ENCODE data around the gene RHEB. TPM values are rescaled to one million over a fixed set of nuclear protein-coding genes. Genes with fewer than 3 reads are reported as not detected.

Gene RHEB
- total RNA-seq, 1 donor from 2014 or later = 81.0 TPM

- peaks cover 32% of the 10 kb centered on the region for H3K4me1 Mint-ChIP-seq (ENCODE audit: unreplicated experiment)
- no peak for DNase-seq (ENCODE audit: extremely low spot score, unreplicated experiment)
- no peak overlapping the region for H3K27ac Mint-ChIP-seq
- no peaks in the 10 kb centered on the region for H3K27me3 Mint-ChIP-seq
- no peak overlapping the region for H3K4me3 Mint-ChIP-seq
- TF ChIP-seq CTCF (conservative IDR thresholded peaks at IDR 0.05) = no peak
- peaks cover 41% of the 10 kb centered on the region for H3K36me3 Mint-ChIP-seq
- H3K9me3 Mint-ChIP-seq = peaks cover 22% of the 10 kb centered on the region
Observed at GRCh38 chr7:151511946-151512345, 7.7 kb downstream of the RHEB start.

GRCh38 chr7:151511270-151511669 is 8.4 kb downstream of the RHEB start:
- Mint-ChIP-seq H3K27me3 (no peaks in the 10 kb centered on the region), H3K36me3 (peaks cover 41% of the 10 kb centered on the region), H3K4me3 (no peak overlapping the region), H3K27ac (peak overlapping the region; percentile 14), H3K9me3 (peaks cover 22% of the 10 kb centered on the region), H3K4me1 (ENCODE audit: unreplicated experiment) (peaks cover 32% of the 10 kb centered on the region)
- DNase-seq (ENCODE audit: extremely low spot score, unreplicated experiment) = no peak
- TF ChIP-seq CTCF (conservative IDR thresholded peaks at IDR 0.05) = no peak

GRCh38 chr7:151509670-151510333 is 9.9 kb downstream of the RHEB start:
- Mint-ChIP-seq H3K27me3 (no peaks in the 10 kb centered on the region), H3K9me3 (peaks cover 19% of the 10 kb centered on the region), H3K4me3 (no peak overlapping the region), H3K27ac (peak overlapping the region; percentile 56), H3K4me1 (ENCODE audit: unreplicated experiment) (peaks cover 20% of the 10 kb centered on the region), H3K36me3 (peaks cover 34% of the 10 kb centered on the region)
- no peak for DNase-seq (ENCODE audit: extremely low spot score, unreplicated experiment)
- no peak for TF ChIP-seq CTCF (conservative IDR thresholded peaks at IDR 0.05)

- H3K9me3 Mint-ChIP-seq = peaks cover 13% of the 10 kb centered on the region
- H3K27ac Mint-ChIP-seq = no peak overlapping the region
- no peak for DNase-seq (ENCODE audit: extremely low spot score, unreplicated experiment)
- peaks cover 21% of the 10 kb centered on the region for H3K4me1 Mint-ChIP-seq (ENCODE audit: unreplicated experiment)
- no peak for TF ChIP-seq CTCF (conservative IDR thresholded peaks at IDR 0.05)
- H3K27me3 Mint-ChIP-seq = no peaks in the 10 kb centered on the region
- no peak overlapping the region for H3K4me3 Mint-ChIP-seq
- peaks cover 29% of the 10 kb centered on the region for H3K36me3 Mint-ChIP-seq
Observed at GRCh38 chr7:151508991-151509390, 10.7 kb downstream of the RHEB start.

- peaks cover 31% of the 10 kb centered on the region for H3K4me1 Mint-ChIP-seq (ENCODE audit: unreplicated experiment)
- DNase-seq (ENCODE audit: extremely low spot score, unreplicated experiment) = no peak
- H3K9me3 Mint-ChIP-seq = peaks cover 11% of the 10 kb centered on the region
- no peak overlapping the region for H3K4me3 Mint-ChIP-seq
- H3K27ac Mint-ChIP-seq = no peak overlapping the region
- no peak for TF ChIP-seq CTCF (conservative IDR thresholded peaks at IDR 0.05)
- H3K27me3 Mint-ChIP-seq = no peaks in the 10 kb centered on the region
- peaks cover 18% of the 10 kb centered on the region for H3K36me3 Mint-ChIP-seq
Observed at GRCh38 chr7:151507806-151508205, 11.9 kb downstream of the RHEB start.
